HG03442 (cell line): ENCODE data around the gene RHOBTB1.
A peak's percentile ranks its signal among the peaks of the same experiment; 100 is the strongest.

Source experiments
- ATAC-seq: cut with Tn5 transposase; IDR thresholded peaks from one replicate; pipeline ENCODE4 v1.9.1; 2021; ENCODE audit warnings: mild to moderate bottlenecking, moderate library complexity; ENCODE audit not compliant: unreplicated experiment

Gene RHOBTB1

GRCh38 chr10:60965696-60966095 lies 21.7 kb upstream of the RHOBTB1 start:
- ATAC-seq, result no peak

- peak; percentile 54 for ATAC-seq
Measured at GRCh38 chr10:60964257-60965235, 20.6 kb upstream of the RHOBTB1 start.

- no peak for ATAC-seq
Measured at GRCh38 chr10:60963441-60964256, 19.7 kb upstream of the RHOBTB1 start.

- no peak for ATAC-seq
Measured at GRCh38 chr10:60962946-60963345, 19.0 kb upstream of the RHOBTB1 start.

- ATAC-seq, result no peak
Measured at GRCh38 chr10:60960913-60961312, 16.9 kb upstream of the RHOBTB1 start.

GRCh38 chr10:60960031-60960430 lies 16.0 kb upstream of the RHOBTB1 start:
- ATAC-seq, result no peak

- ATAC-seq, result no peak
Measured at GRCh38 chr10:60958892-60959601, 15.1 kb upstream of the RHOBTB1 start.

- ATAC-seq, result no peak
Measured at GRCh38 chr10:60957667-60958221, 13.8 kb upstream of the RHOBTB1 start.

GRCh38 chr10:60955957-60956425 lies 12.0 kb upstream of the RHOBTB1 start:
- no peak for ATAC-seq

GRCh38 chr10:60955316-60955715 lies 11.3 kb upstream of the RHOBTB1 start:
- ATAC-seq, result no peak

- ATAC-seq, result no peak
Measured at GRCh38 chr10:60954035-60954434, 10.1 kb upstream of the RHOBTB1 start.

GRCh38 chr10:60953420-60953819 lies 9.4 kb upstream of the RHOBTB1 start:
- no peak for ATAC-seq

- ATAC-seq, result no peak
Measured at GRCh38 chr10:60952846-60953220, 8.8 kb upstream of the RHOBTB1 start.

GRCh38 chr10:60952067-60952845 lies 8.3 kb upstream of the RHOBTB1 start:
- no peak for ATAC-seq

GRCh38 chr10:60951272-60951724 lies 7.3 kb upstream of the RHOBTB1 start:
- no peak for ATAC-seq

- ATAC-seq, result peak; percentile 78
Measured at GRCh38 chr10:60950300-60950699, 6.3 kb upstream of the RHOBTB1 start.

GRCh38 chr10:60948851-60949250 lies 4.9 kb upstream of the RHOBTB1 start:
- no peak for ATAC-seq

- ATAC-seq, result no peak
Measured at GRCh38 chr10:60944910-60945297, 919 bp upstream of the RHOBTB1 start.

GRCh38 chr10:60943316-60944057 lies 498 bp downstream of the RHOBTB1 start:
- peak; percentile 35 for ATAC-seq
